ENCODE data around the gene MALAT1.

MALAT1 gene

DNA sequence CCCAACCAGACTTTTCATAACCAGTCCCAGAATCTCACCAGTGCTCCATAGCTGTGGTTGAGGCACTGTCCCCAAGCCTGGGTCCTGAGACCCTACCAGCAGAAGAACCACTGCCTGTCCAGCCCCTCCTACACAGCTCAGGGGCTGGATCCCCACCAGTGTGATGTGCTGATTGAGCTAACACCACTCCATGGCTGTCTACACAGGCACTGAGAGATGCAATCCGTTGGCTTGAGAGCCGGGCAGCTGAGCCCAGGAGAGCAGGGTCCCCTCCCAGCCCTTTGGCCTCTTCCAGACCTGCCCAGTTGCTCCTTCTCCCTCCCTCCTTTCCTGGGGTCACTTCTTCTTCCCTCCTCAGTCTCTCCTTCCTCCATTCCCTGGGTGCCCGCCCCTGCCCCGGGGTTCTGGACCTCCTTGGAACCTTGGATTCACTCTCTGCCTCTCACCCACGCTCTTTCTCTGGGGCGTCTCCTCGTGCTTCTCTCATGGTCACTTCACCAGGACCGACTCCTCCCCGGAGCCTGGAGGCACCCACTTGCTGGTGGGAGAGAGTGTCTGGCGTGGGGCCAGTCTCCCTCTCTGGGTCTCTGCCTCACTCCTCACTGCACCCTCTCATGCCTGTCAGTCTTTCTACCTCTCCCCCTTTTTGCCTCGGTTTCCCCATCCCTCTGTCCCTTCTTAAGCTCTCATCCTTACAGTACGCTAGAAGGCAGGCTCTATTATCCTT lies 25.3 kb downstream of the MALAT1 start:
- TF ChIP-seq, protein P1, sequence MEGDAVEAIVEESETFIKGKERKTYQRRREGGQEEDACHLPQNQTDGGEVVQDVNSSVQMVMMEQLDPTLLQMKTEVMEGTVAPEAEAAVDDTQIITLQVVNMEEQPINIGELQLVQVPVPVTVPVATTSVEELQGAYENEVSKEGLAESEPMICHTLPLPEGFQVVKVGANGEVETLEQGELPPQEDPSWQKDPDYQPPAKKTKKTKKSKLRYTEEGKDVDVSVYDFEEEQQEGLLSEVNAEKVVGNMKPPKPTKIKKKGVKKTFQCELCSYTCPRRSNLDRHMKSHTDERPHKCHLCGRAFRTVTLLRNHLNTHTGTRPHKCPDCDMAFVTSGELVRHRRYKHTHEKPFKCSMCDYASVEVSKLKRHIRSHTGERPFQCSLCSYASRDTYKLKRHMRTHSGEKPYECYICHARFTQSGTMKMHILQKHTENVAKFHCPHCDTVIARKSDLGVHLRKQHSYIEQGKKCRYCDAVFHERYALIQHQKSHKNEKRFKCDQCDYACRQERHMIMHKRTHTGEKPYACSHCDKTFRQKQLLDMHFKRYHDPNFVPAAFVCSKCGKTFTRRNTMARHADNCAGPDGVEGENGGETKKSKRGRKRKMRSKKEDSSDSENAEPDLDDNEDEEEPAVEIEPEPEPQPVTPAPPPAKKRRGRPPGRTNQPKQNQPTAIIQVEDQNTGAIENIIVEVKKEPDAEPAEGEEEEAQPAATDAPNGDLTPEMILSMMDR (IDR thresholded peaks at IDR 0.05; ENCODE audit: insufficient read depth, low read depth, low read length, missing control alignments), result no peak
- DNase-seq (ENCODE audit: low read depth), result no peak
- no peak overlapping the region for H3K4me3 ChIP-seq (ENCODE audit: low read length)

DNA sequence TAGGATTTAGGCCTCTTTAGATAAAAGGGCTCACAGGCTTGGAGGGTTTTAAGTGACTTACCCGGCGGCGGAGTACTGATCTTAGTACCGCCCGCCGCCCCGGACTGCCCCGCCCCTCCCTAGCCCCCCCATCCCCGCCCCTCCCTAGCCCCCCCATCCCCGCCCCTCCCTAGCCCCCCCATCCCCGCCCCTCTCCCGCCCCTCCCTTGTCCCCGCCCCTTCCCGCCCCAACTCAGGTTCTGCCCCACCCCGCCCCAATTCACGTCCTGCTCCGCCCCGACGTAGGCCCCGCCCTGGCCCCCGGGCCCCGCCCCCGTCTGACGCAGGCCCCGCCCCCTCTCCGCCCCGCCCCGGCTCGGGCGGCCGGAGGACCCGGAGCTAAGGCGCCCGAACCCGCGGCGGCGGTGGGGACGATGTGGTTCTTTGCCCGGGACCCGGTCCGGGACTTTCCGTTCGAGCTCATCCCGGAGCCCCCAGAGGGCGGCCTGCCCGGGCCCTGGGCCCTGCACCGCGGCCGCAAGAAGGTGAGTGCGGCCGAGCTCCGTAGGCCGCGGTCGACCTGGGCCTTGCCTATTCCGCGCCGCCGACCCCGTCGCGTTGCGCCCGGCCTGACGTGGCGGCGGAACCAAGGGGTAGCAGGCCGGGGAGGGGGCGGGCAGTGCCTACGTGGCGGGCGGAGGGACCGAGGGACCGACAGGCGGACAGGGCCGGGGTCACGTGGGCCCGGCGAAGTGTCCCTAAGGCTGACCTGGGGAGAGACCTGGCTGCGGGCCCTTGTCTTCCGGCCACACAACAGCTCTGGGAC lies 26.1 kb downstream of the MALAT1 start, which contains the start of gene SCYL1:
TSS of gene SCYL1 (plus strand) at position 343 of the 805 bp plus-strand sequence. CDS start at position 414, 71 bp downstream.
- peak within 1 kb of the TSS; percentile 77 for H3K4me3 ChIP-seq (ENCODE audit: low read length)
- peak; percentile 79 for DNase-seq (ENCODE audit: low read depth)
- TF ChIP-seq, protein P1 (IDR thresholded peaks at IDR 0.05; ENCODE audit: insufficient read depth, low read depth, low read length, missing control alignments), result no peak

DNA sequence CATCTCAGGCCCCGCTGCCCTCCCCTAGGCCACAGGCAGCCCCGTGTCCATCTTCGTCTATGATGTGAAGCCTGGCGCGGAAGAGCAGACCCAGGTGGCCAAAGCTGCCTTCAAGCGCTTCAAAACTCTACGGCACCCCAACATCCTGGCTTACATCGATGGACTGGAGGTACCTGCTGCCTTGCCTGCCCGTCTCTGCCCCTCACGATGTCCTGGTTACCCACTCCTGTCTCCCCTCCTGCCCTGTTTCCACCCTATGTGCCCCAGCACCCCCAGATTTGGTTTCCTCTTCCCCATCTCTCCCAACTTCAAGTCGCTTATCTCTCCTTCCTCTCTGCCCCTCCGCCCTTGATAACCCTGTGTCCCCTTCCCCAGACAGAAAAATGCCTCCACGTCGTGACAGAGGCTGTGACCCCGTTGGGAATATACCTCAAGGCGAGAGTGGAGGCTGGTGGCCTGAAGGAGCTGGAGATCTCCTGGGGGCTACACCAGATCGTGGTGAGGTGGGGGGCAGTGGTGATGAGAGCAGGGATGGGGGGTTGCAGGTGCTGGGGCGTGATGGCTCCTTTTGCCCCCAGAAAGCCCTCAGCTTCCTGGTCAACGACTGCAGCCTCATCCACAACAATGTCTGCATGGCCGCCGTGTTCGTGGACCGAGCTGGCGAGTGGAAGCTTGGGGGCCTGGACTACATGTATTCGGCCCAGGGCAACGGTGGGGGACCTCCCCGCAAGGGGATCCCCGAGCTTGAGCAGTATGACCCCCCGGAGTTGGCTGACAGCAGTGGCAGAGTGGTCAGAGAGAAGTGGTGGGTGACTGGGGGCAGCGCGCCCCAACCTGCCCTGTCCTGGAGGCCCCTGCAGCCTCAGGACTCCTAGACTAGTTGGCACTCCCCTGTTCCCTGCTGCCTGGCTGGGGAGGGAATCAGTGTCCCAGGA lies 27.0 kb downstream of the MALAT1 start:
- no peak for DNase-seq (ENCODE audit: low read depth)
- H3K4me3 ChIP-seq (ENCODE audit: low read length), result peak overlapping the region; percentile 77
- TF ChIP-seq, protein P1 (IDR thresholded peaks at IDR 0.05; ENCODE audit: insufficient read depth, low read depth, low read length, missing control alignments), result no peak

DNA sequence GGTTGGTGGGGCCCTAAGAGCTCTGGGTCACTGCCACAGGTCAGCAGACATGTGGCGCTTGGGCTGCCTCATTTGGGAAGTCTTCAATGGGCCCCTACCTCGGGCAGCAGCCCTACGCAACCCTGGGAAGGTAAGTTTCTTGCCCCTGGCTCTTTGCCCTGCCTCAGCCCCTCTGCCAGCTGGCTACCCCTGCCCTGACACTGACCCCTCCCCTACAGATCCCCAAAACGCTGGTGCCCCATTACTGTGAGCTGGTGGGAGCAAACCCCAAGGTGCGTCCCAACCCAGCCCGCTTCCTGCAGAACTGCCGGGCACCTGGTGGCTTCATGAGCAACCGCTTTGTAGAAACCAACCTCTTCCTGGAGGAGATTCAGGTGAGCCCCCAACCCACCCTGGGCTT lies 27.9 kb downstream of the MALAT1 start:
- no peak overlapping the region for H3K4me3 ChIP-seq (ENCODE audit: low read length)

DNA sequence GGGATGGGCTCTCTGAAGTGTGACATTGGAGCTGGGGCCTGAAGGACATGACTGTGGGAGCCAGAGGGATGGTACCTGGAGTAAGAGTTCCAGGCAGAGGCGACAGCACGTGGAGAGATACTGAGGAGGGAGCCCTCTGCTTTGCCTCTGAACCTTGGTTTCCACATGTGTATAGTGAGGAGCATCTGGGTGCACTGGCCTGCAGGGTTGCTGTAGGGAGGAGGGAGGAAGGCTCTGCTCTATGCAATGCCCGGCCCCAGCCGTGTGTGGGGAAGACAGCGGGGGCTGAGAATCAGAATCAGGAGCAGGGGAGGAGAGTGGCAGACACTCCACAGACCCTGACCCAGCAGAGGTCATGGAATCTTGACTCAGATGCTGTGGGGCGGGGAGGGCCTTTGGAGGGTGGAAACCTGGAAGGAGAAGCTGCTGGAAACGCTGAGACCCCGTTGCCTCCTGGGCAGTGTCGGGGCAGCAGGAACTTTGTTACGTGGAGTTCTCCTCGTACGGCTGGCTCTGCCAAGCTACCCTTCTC lies 30.0 kb downstream of the MALAT1 start:
- no peak overlapping the region for H3K4me3 ChIP-seq (ENCODE audit: low read length)
- TF ChIP-seq, protein P1 (IDR thresholded peaks at IDR 0.05; ENCODE audit: insufficient read depth, low read depth, low read length, missing control alignments), result no peak
- no peak for DNase-seq (ENCODE audit: low read depth)

More for the DNA sequence above, 27.9 kb downstream of the MALAT1 start:
- no peak for DNase-seq (ENCODE audit: low read depth)
- TF ChIP-seq, protein P1 (IDR thresholded peaks at IDR 0.05; ENCODE audit: insufficient read depth, low read depth, low read length, missing control alignments), result no peak

DNA sequence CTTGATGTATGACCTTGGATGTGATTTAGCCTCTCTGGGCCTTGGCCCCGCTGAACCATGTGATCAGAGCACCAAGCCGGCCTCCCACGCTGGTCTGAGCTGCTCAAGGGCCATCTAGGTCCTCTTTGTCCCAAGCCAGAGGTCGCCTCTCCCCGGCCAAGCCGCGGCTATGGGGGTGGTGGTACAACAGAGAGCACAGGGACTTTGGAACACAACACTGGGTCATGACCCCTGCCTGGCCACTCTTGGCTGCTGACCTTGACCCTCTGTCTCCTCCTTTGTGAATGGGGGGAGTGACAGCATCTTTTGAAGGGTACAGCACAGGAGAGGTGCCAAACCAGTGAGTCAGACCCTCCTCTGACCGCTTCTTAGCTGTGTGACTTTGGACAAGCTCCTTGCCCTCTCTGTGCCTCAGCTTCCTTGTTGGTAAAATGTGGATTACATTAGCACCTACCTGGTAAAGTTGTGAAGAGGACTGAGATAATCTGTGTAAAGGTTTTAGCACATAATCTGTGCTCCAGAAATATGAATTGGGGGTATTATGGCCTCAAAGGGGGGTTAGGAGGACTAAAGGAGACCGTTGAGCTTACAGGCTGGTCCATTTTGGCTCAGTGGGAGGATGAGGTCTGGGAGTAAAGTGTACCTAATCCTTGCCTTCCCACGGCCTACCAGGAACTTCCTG lies 30.8 kb downstream of the MALAT1 start:
- TF ChIP-seq, protein P1 (IDR thresholded peaks at IDR 0.05; ENCODE audit: insufficient read depth, low read depth, low read length, missing control alignments), result no peak
- no peak overlapping the region for H3K4me3 ChIP-seq (ENCODE audit: low read length)

More for the DNA sequence above, 30.8 kb downstream of the MALAT1 start:
- DNase-seq (ENCODE audit: low read depth), result no peak
